COLO668 (cell line): ENCODE results near the gene STX1A.

ENCODE experiments used
- DNase-seq: peaks from one replicate; lab custom pipeline; 2025; ENCODE audit not compliant: unreplicated experiment; lab: John Stamatoyannopoulos, UW

Gene STX1A

GRCh38 chr7:73718905-73719805 is at the start of gene STX1A:
Gene STX1A, minus strand, starts transcription at chr7:73719669. Its CDS starts 38 bp downstream, at chr7:73719631.
- peak; percentile 88 for DNase-seq

DNA sequence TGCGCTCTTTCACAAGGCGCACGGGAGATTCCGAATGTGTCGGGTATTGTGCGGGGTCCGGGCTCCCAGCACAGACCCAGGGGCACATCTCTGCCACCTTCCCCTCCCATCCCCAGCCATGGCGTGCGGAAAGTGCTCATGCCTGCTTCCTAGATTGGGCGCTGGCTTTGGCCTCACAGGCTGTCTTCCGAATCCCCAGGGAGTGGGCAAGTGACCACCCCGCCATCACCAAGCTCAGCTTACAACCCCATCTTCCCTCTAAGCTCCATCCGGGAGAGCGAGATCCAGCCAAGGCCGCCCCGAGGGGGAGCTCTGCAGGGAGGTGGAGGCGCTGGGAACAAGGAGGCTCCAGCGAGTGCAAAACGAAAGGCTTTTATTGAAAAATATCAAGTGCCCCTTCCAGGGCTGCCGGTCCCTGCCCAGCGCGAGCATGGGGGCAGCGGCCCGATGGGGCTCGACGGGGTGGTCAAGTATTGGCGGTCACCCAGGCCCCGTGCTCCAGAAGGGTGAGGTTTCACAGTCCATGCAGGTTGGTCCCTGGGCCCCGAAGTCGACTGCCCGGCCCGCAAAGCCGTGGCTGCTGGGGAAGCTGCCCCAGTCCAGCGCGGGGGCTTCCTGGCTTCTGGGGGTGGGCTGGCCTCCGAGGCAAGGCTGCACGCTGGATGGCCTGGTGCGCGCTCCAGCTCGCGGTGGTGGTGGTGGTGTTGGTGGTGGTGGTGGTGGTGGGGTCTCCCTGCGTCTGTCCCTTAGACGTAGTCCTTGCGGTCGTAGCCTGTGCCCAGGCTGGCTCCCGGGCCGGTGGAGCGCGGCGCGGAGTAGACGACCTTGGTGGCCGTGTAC is 49.4 kb upstream of the STX1A start:
- peak; percentile 53 for DNase-seq

DNA sequence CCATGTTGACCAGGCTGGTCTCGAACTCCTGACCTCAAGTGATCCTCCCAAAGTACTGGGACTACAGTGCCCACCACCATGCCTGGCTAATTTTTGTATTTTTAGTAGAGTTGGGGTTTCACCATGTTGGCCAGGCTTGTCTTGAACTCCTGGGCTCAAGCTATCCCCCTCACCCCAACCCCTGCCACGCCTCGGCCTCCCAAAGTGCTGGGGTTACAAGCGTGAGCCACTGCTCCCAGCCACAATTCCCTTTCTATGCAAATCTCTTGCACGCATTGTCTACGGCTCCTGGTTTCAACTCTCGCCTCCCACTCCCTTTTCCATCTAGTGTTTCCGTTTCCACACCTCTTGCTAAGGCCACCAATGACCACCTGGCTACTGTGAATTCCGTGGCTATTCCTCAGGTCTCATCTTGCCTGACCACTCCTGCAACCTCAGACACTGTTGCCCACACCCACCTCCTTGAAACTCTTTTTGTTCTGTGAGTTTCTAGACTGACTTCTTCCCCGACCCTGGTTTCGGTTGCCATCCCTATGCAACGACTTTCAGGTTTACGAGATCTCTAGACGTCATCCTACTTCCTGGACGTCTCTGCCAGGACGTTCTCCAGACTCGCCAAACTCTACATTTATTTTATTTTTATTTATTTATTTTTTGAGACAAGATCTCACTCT is 47.2 kb upstream of the STX1A start:
- no peak for DNase-seq

- no peak for DNase-seq
Observed at GRCh38 chr7:73762659-73762999, 43.2 kb upstream of the STX1A start.

- peak; percentile 48 for DNase-seq
Observed at GRCh38 chr7:73761854-73762658, 42.6 kb upstream of the STX1A start.

- DNase-seq = peak; percentile 5
Observed at GRCh38 chr7:73758581-73759138, 39.2 kb upstream of the STX1A start.

DNA sequence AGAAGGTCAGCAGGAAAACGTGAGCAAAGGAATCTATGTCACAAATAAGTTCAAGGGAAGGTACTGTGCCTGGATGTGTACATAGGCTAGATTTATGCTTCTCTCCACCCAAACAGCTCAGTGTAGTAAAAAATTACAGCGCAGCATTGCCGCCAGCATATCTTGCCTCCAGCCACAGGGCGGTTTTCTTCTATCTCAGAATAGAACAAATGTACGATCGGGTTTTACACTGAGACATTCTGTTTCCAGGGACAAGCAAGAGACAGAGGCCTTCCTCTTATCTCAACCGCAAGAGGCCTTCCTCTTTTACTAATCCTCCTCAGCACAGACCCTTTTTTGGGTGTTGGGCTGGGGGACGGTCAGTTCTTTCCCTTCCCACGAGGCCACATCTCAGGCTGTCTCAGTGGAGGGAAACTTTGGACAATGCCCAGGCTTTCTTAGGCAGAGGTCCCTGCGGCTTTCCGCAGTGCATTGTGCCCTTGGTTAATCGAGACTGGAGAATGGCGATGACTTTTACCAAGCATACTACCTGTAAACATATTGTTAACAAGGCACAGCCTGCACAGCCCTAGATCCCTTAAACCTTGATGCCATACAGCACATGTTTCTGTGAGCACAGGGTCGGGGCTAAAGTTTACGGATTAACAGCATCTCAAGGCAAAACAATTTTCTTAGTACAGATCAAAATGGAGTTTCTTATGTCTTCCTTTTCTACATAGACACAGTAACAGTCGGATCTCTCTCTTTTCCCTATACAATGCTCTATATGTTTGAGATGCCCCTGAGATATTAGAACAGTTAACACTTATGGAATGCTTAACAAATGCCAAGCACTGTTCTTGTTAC is 30.7 kb upstream of the STX1A start:
- DNase-seq = no peak

- DNase-seq = no peak
Observed at GRCh38 chr7:73746378-73746777, 26.9 kb upstream of the STX1A start.

DNA sequence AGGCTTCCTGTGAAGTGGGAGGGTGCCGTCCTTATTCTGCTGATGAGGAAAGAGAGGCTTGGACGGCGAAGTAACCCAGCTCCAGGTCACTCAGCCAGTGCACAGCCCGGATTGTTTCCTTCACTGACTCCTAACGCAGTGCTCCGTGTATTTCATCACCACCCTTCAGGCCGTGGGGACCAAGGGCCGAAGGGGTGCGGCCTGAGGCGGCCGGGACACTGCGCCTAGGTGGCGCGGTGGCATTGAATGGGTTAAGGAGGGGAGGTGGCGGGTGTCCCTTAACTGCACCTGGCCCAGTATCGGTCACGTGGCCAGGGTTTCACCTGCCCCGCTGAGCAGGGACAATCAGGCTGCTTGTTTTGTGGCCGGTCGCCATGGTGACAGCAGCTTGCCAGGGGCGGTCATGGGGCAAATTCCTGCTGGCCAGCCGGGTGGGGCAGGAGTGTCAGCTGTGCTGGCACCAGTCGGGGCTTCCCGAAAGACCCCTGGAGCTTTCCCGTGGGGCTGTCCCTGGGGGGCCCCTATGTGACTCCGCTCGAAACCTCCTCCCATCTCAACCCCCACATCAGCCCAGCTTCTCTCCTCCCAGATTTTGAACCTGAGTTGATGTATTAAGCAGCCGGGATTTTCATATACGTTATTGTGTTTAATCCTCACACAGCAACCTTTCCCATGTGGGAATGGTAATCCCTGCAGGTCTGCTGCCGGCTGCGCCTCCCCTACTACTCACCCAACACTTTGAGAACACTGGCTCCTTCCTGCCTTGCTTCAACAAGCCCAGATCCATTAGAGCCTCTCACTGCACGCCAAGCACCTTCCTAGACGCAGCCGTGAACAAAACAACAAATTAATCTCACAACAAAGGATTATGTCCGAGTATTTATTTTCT is 23.5 kb upstream of the STX1A start:
- peak; percentile 99 for DNase-seq

GRCh38 chr7:73742338-73742752 is 22.9 kb upstream of the STX1A start:
- peak; percentile 59 for DNase-seq

- DNase-seq = peak; percentile 82
Observed at GRCh38 chr7:73741600-73741999, 22.1 kb upstream of the STX1A start.

GRCh38 chr7:73740771-73741170 is 21.3 kb upstream of the STX1A start:
- peak; percentile 57 for DNase-seq

GRCh38 chr7:73740212-73740611 is 20.7 kb upstream of the STX1A start:
- DNase-seq = no peak

GRCh38 chr7:73739387-73739767 is 19.9 kb upstream of the STX1A start:
- DNase-seq = no peak

DNA sequence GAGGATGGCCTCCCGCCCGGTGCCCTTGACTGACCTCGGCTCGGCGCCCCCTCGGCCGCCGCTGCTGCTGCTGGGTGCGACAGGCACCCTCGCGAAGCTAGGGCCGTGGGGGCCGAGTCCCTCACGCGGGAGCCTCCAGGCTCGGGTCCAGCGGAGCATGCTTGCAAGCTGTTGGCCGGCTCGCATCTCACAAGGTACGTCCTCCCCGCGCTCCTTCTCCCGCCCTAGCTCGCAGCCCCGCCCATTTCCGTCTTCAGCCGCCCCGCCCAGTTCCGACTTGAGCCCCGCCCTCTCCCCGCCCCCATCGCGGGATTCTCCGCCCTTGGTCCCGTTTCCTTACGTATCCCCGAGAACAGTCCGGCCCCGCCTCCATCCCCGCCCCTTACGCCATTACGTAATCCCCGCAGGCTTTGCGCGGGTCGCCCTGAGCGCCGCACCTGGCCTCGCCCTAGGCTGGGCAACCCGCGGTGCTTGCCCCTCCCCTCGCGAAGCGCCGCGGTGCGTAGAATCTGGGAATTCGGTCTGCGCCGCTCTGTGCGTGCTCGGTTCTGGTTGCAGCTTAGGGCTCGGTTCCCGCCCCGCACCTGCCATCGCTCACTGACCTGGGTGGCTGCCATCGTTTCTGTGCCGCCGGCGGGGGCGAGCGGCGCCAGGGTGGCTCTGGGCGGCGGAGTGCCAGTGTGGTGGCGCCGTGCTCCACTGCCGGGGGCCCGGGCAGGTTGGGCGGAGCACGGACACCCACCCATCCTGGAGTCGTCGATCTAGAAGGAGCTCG is 19.3 kb upstream of the STX1A start, which contains the start of gene ABHD11:
Gene ABHD11 (minus strand): TSS at position 191 of the 775 bp plus-strand sequence. CDS start 32 bp downstream, at position 159.
- DNase-seq = peak; percentile 97

- DNase-seq = peak; percentile 54
Observed at GRCh38 chr7:73738220-73738611, 18.7 kb upstream of the STX1A start.

GRCh38 chr7:73737491-73738219 is 18.2 kb upstream of the STX1A start:
- DNase-seq = no peak
